ENCODE results near the gene DNAJC10. TPM values are rescaled to one million over a fixed set of nuclear protein-coding genes. Genes with fewer than 3 reads are reported as not detected.
A peak's percentile ranks its signal among the peaks of the same experiment; 100 is the strongest.
"Not testable (repeated sequence)": the region's sequence is repeated elsewhere in the genome, so short reads cannot be mapped to it uniquely, and the experiment has no call there.

DNAJC10 gene
- polyA plus RNA-seq, 4 donors: 5.1 to 108 (median 18.9) TPM

DNA sequence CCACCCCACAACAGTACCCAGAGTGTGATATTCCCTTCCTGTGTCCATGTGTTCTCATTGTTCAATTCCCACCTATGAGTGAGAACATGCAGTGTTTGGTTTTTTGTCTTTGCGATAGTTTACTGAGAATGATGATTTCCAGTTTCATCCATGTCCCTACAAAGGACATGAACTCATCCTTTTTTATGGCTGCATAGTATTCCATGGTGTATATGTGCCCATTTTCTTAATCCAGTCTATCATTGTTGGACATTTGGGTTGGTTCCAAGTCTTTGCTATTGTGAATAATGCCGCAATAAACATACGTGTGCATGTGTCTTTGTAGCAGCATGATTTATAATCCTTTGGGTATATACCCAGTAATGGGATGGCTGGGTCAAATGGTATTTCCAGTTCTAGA, 29.8 kb downstream of the DNAJC10 start:
- DNase-seq; H3K4me3 ChIP-seq (ENCODE audit: low read depth in 1 of 3, low read length in 3 of 3); H3K27ac ChIP-seq (ENCODE audit: low read depth in 1 of 3, low read length in 2 of 3); H3K9me3 ChIP-seq (ENCODE audit: control insufficient read depth in 2 of 2, insufficient read depth in 1 of 2, low read depth in 1 of 2, low read length in 1 of 2); H3K4me1 ChIP-seq (ENCODE audit: control insufficient read depth in 3 of 3, insufficient read depth in 2 of 3, low read depth in 1 of 3, low read length in 2 of 3); FAIRE-seq; H3K27me3 ChIP-seq (ENCODE audit: control insufficient read depth in 3 of 3, insufficient read depth in 3 of 3, low read length in 3 of 3): not testable (repeated sequence)
- peaks cover 4 to 15% (median 13%) of the 10 kb centered on the region in 3 donors for H3K36me3 ChIP-seq (ENCODE audit: control insufficient read depth in 3 of 3, insufficient read depth in 2 of 3, low read depth in 1 of 3, low read length in 3 of 3)
- 93 to 95% (median 95%) methylated on average over 2 to 3 of the region's 3 CpGs for WGBS, 3 donors

DNA sequence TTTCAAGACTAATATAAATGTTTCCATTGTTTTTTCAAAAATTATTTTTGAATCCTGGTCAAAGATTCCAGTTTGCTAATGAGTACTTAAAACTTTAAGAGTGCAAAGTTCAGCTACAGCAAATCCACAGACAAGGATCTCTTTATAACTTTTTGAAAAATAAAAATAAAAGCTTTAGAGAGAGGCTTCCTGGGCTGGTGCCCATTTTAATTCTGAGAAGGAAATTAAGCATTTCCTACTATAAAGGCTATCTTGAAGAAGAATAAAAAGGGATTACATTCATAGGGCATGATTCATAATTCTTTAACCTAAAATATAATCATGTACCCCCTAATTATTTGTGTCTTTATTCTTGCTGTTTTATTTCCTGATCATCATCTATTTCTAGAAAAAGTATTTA, 38.2 kb downstream of the DNAJC10 start:
- H3K36me3 ChIP-seq (ENCODE audit: control insufficient read depth in 3 of 3, insufficient read depth in 2 of 3, low read depth in 1 of 3, low read length in 3 of 3): peaks cover 0 to 14% (median 13%) of the 10 kb centered on the region in 3 donors
- H3K9me3 ChIP-seq (ENCODE audit: control insufficient read depth in 2 of 2, insufficient read depth in 1 of 2, low read depth in 1 of 2, low read length in 1 of 2): no peaks in the 10 kb centered on the region
- H3K27me3 ChIP-seq (ENCODE audit: control insufficient read depth in 3 of 3, insufficient read depth in 3 of 3, low read length in 3 of 3): no peaks in the 10 kb centered on the region
- H3K4me1 ChIP-seq (ENCODE audit: control insufficient read depth in 3 of 3, insufficient read depth in 2 of 3, low read depth in 1 of 3, low read length in 2 of 3): no peaks in the 10 kb centered on the region
- H3K4me3 ChIP-seq (ENCODE audit: low read depth in 1 of 3, low read length in 3 of 3): no peak overlapping the region
- H3K27ac ChIP-seq (ENCODE audit: low read depth in 1 of 3, low read length in 2 of 3): no peak overlapping the region
- FAIRE-seq: no peak
- DNase-seq: no peak

DNA sequence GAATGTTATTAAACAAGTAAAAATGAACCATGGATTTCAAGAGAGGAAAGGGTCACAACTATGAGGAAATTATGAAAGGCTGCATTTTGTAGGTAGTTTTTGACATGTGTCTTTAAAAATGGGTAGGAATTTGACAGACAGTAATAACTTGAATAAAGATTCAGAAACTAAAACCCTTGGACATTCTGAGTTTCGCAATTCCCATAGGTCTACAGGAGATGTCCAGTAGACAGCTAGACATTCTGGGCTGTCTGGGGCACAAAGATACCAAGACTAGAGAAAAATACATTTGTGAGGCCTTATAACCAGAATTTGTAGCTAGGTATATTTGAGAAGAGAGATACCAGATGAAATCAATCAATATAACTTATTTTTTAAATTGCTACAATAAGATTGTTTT, 42.3 kb downstream of the DNAJC10 start:
- H3K4me3 ChIP-seq (ENCODE audit: low read depth in 1 of 3, low read length in 3 of 3): no peak overlapping the region
- no peaks in the 10 kb centered on the region for H3K4me1 ChIP-seq (ENCODE audit: control insufficient read depth in 3 of 3, insufficient read depth in 2 of 3, low read depth in 1 of 3, low read length in 2 of 3)
- no peaks in the 10 kb centered on the region for H3K9me3 ChIP-seq (ENCODE audit: control insufficient read depth in 2 of 2, insufficient read depth in 1 of 2, low read depth in 1 of 2, low read length in 1 of 2)
- no peak for FAIRE-seq
- no peak overlapping the region for H3K27ac ChIP-seq (ENCODE audit: low read depth in 1 of 3, low read length in 2 of 3)
- 92 to 99% (median 93%) methylated on average over 1 of the region's 1 CpG for WGBS, 3 donors
- peaks cover 7 to 12% (median 9%) of the 10 kb centered on the region in 3 donors for H3K36me3 ChIP-seq (ENCODE audit: control insufficient read depth in 3 of 3, insufficient read depth in 2 of 3, low read depth in 1 of 3, low read length in 3 of 3)
- no peak for DNase-seq
- no peaks in the 10 kb centered on the region for H3K27me3 ChIP-seq (ENCODE audit: control insufficient read depth in 3 of 3, insufficient read depth in 3 of 3, low read length in 3 of 3)

DNA sequence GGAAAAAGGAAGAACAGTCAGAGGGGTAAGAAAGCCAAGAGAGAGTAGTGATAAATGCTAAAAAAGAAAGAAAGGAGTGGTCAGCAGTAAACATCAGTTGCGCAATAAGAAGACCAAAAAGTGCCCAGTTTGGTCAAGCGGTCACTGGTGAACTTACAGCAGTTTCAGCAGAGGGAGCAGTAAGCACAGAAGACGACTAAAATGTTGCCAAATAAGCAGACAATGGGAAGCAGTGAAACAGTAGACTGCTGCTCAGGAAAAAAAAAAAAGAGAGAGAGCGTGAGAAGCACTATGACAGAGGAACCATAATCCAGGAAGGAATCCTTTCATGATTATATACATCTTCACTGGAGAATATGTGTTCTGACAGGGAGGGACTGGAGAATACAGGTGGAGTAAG, 45.8 kb downstream of the DNAJC10 start:
- Histone ChIP-seq H3K4me1 (ENCODE audit: control insufficient read depth in 3 of 3, insufficient read depth in 2 of 3, low read depth in 1 of 3, low read length in 2 of 3) (no peaks in the 10 kb centered on the region), H3K4me3 (ENCODE audit: low read depth in 1 of 3, low read length in 3 of 3) (no peak overlapping the region), H3K9me3 (ENCODE audit: control insufficient read depth in 2 of 2, insufficient read depth in 1 of 2, low read depth in 1 of 2, low read length in 1 of 2) (no peaks in the 10 kb centered on the region), H3K27ac (ENCODE audit: low read depth in 1 of 3, low read length in 2 of 3) (no peak overlapping the region), H3K27me3 (ENCODE audit: control insufficient read depth in 3 of 3, insufficient read depth in 3 of 3, low read length in 3 of 3) (no peaks in the 10 kb centered on the region), H3K36me3 (ENCODE audit: control insufficient read depth in 3 of 3, insufficient read depth in 2 of 3, low read depth in 1 of 3, low read length in 3 of 3) (peaks cover 10 to 16% (median 11%) of the 10 kb centered on the region in 3 donors)
- DNase-seq (no peak), FAIRE-seq (no peak)
- WGBS, 3 donors: 76 to 92% (median 90%) methylated on average over 4 of the region's 4 CpGs

DNA sequence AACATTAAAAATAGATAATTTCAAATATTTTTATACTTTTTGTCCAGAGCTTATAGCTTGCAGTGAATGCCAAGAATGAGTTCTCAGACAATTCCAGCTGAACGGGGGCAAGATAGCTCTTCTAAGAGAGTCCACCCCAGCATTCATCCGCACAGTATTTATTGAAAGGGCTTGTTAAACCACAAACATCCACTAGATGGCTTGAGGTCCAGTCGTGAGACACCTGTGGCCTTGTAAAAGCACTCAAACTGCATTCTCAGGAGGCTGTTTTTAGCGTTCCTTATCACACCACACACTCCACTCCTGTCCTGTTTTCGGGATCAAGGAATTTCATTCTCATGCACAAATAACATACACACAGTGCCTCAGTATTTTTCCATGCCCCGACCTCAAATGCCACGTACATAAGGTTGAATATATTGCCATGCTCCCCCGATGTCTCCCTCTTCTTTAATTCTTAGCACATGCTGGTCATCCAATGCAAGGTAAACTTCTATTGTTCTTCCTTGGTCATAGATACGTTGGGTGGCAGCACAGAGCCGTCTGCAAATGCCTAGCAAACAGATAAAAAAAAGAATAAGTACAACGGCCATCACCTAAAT, 47.4 kb downstream of the DNAJC10 start:
- H3K27ac ChIP-seq (ENCODE audit: low read depth in 1 of 3, low read length in 2 of 3): no peak overlapping the region
- WGBS, 3 donors: 51 to 64% (median 64%) methylated on average over 11 of the region's 11 CpGs
- no peak for FAIRE-seq

DNA sequence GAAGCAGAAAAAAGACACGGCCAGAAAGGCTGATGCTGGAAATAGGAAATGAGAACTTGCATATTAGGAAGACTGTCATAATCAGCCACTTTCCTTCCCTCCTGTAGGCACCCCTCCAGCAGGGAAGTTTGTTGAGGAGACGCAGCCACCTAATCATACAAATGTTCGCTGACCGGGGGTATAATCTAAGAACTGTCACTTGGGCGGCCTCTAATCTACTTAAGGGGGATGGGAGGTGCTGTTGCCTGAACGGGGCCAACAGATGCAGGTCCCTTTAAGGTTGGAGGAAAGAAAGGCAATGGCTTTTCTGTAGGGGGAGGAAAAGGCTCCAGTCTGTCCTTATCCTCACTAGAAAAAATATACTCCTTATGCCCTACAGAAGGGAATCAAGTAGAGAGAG, 50.6 kb downstream of the DNAJC10 start:
- Histone ChIP-seq H3K4me1 (ENCODE audit: control insufficient read depth in 3 of 3, insufficient read depth in 2 of 3, low read depth in 1 of 3, low read length in 2 of 3) (no peaks in the 10 kb centered on the region), H3K36me3 (ENCODE audit: control insufficient read depth in 3 of 3, insufficient read depth in 2 of 3, low read depth in 1 of 3, low read length in 3 of 3) (peaks cover 4 to 15% (median 9%) of the 10 kb centered on the region in 3 donors), H3K27me3 (ENCODE audit: control insufficient read depth in 3 of 3, insufficient read depth in 3 of 3, low read length in 3 of 3) (no peaks in the 10 kb centered on the region), H3K9me3 (ENCODE audit: control insufficient read depth in 2 of 2, insufficient read depth in 1 of 2, low read depth in 1 of 2, low read length in 1 of 2) (no peaks in the 10 kb centered on the region), H3K4me3 (ENCODE audit: low read depth in 1 of 3, low read length in 3 of 3) (no peak overlapping the region), H3K27ac (ENCODE audit: low read depth in 1 of 3, low read length in 2 of 3) (no peak overlapping the region)
- WGBS, 3 donors: 59 to 73% (median 66%) methylated on average over 6 of the region's 6 CpGs
- no peak for DNase-seq
- FAIRE-seq: no peak

More for the DNA sequence above, 47.4 kb downstream of the DNAJC10 start:
- peaks cover 6 to 16% (median 15%) of the 10 kb centered on the region in 3 donors for H3K36me3 ChIP-seq (ENCODE audit: control insufficient read depth in 3 of 3, insufficient read depth in 2 of 3, low read depth in 1 of 3, low read length in 3 of 3)
- no peaks in the 10 kb centered on the region for H3K9me3 ChIP-seq (ENCODE audit: control insufficient read depth in 2 of 2, insufficient read depth in 1 of 2, low read depth in 1 of 2, low read length in 1 of 2)
- no peaks in the 10 kb centered on the region for H3K4me1 ChIP-seq (ENCODE audit: control insufficient read depth in 3 of 3, insufficient read depth in 2 of 3, low read depth in 1 of 3, low read length in 2 of 3)
- DNase-seq: peak; percentile 49 to 59
- H3K27me3 ChIP-seq (ENCODE audit: control insufficient read depth in 3 of 3, insufficient read depth in 3 of 3, low read length in 3 of 3): no peaks in the 10 kb centered on the region
- no peak overlapping the region for H3K4me3 ChIP-seq (ENCODE audit: low read depth in 1 of 3, low read length in 3 of 3)

DNA sequence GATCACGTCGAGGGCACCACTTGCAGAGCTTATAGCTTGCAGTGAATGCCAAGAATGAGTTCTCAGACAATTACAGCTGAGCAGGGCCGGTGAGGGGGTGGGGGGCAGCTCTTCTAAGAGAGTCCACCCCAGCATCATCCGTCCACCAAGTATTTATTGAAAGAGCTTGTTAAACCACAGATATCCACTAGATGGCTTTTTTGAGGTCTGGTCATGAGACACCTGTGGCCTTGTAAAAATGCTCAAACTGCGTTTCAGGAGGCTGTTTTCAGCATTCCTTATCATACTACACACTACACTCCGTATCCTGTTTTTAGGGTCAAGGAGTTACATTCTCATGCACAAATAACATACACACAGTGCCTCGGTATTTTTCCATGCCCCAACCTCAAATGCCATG, 51.5 kb downstream of the DNAJC10 start:
- no peaks in the 10 kb centered on the region for H3K4me1 ChIP-seq (ENCODE audit: control insufficient read depth in 3 of 3, insufficient read depth in 2 of 3, low read depth in 1 of 3, low read length in 2 of 3)
- H3K27ac ChIP-seq (ENCODE audit: low read depth in 1 of 3, low read length in 2 of 3): no peak overlapping the region
- H3K27me3 ChIP-seq (ENCODE audit: control insufficient read depth in 3 of 3, insufficient read depth in 3 of 3, low read length in 3 of 3): no peaks in the 10 kb centered on the region
- FAIRE-seq: no peak
- DNase-seq: peak; percentile 18 to 24
- no peaks in the 10 kb centered on the region for H3K9me3 ChIP-seq (ENCODE audit: control insufficient read depth in 2 of 2, insufficient read depth in 1 of 2, low read depth in 1 of 2, low read length in 1 of 2)
- WGBS, 3 donors: 69 to 71% (median 69%) methylated on average over 7 of the region's 7 CpGs
- H3K4me3 ChIP-seq (ENCODE audit: low read depth in 1 of 3, low read length in 3 of 3): no peak overlapping the region
- peaks cover 2 to 15% (median 9%) of the 10 kb centered on the region in 3 donors for H3K36me3 ChIP-seq (ENCODE audit: control insufficient read depth in 3 of 3, insufficient read depth in 2 of 3, low read depth in 1 of 3, low read length in 3 of 3)

DNA sequence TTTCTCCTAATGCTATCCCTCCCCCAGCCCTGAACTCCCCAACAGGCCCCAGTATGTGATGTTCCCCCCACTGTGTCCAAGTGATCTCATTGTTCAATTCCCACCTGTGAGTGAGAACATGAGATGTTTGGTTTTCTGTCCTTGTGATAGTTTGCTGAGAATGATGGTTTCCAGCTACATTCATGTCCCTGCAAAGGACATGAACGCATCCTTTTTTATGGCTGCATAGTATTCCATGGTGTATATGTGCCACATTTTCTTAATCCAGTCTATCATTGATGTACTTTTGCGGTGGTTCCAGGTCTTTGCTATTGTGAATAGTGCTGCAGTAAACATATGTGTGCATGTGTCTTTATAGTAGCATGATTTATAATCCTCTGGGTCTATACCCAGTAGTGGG, 52.9 kb downstream of the DNAJC10 start:
- not testable (repeated sequence) for FAIRE-seq; H3K4me1 ChIP-seq (ENCODE audit: control insufficient read depth in 3 of 3, insufficient read depth in 2 of 3, low read depth in 1 of 3, low read length in 2 of 3); H3K4me3 ChIP-seq (ENCODE audit: low read depth in 1 of 3, low read length in 3 of 3); DNase-seq; H3K9me3 ChIP-seq (ENCODE audit: control insufficient read depth in 2 of 2, insufficient read depth in 1 of 2, low read depth in 1 of 2, low read length in 1 of 2); H3K27me3 ChIP-seq (ENCODE audit: control insufficient read depth in 3 of 3, insufficient read depth in 3 of 3, low read length in 3 of 3); H3K27ac ChIP-seq (ENCODE audit: low read depth in 1 of 3, low read length in 2 of 3)
- 94 to 100% (median 96%) methylated on average over 2 of the region's 2 CpGs for WGBS, 3 donors
- H3K36me3 ChIP-seq (ENCODE audit: control insufficient read depth in 3 of 3, insufficient read depth in 2 of 3, low read depth in 1 of 3, low read length in 3 of 3): peaks cover 2 to 11% (median 5%) of the 10 kb centered on the region in 3 donors

DNA sequence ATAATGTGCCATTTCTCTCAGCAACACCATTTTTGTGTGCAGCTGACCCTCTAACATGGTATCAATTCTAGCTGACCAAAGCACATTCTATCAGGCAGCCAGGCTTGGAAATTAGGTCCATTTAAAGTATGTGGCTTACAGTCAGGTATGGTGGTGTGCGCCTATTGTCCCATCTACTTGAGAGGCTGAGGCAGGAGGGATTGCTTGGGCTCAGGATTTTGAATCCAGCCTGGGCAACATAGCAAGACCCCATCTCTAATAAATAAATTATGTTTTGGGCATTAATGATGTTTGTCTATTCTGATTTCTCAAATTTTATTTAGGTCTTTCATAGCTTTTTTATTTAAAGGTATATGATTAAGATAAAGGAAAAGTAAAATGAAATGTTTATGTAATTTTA, 63.3 kb downstream of the DNAJC10 start:
- H3K36me3 ChIP-seq (ENCODE audit: control insufficient read depth in 3 of 3, insufficient read depth in 2 of 3, low read depth in 1 of 3, low read length in 3 of 3): peaks cover under 1 to 15% (median 4%) of the 10 kb centered on the region in 3 donors
- FAIRE-seq (no peak), DNase-seq (no peak)
- H3K4me1 ChIP-seq (ENCODE audit: control insufficient read depth in 3 of 3, insufficient read depth in 2 of 3, low read depth in 1 of 3, low read length in 2 of 3): no peaks in the 10 kb centered on the region
- no peaks in the 10 kb centered on the region for H3K27me3 ChIP-seq (ENCODE audit: control insufficient read depth in 3 of 3, insufficient read depth in 3 of 3, low read length in 3 of 3)
- peaks cover 0 to 6% of the 10 kb centered on the region in 2 donors for H3K9me3 ChIP-seq (ENCODE audit: control insufficient read depth in 2 of 2, insufficient read depth in 1 of 2, low read depth in 1 of 2, low read length in 1 of 2)
- H3K4me3 ChIP-seq (ENCODE audit: low read depth in 1 of 3, low read length in 3 of 3): no peak overlapping the region
- H3K27ac ChIP-seq (ENCODE audit: low read depth in 1 of 3, low read length in 2 of 3): no peak overlapping the region
- 95 to 100% (median 95%) methylated on average over 1 of the region's 1 CpG for WGBS, 3 donors
